T-helper 2 cell treated with Interferon-gamma antibody and Interleukin-4, amounts not matched to agents 5 μg/mL and 100 μg/mL, for 36 hours (primary cell): ENCODE results near the gene CCDC61.

Source experiments
- DNase-seq: peaks from one replicate; pipeline ENCODE4 v3.0.0; 2021; ENCODE audit warnings: low spot score
- H3K27ac Mint-ChIP-seq: one replicate; pipeline ENCODE4 v1.8.0; 2021; ENCODE audit warnings: mild to moderate bottlenecking, mixed read lengths
- H3K27me3 Mint-ChIP-seq: one replicate; pipeline ENCODE4 v1.8.0; 2021; ENCODE audit warnings: low read depth, mixed read lengths
- H3K36me3 Mint-ChIP-seq: one replicate; pipeline ENCODE4 v1.8.0; 2021; ENCODE audit warnings: low read depth, mixed read lengths
- H3K4me1 Mint-ChIP-seq: one replicate; pipeline ENCODE4 v1.8.0; 2021; ENCODE audit warnings: low read depth, mixed read lengths
- H3K4me3 Mint-ChIP-seq: one replicate; pipeline ENCODE4 v1.8.0; 2022; ENCODE audit warnings: mild to moderate bottlenecking, moderate library complexity, mixed read lengths
- H3K9me3 Mint-ChIP-seq: one replicate; pipeline ENCODE4 v1.8.0; 2021; ENCODE audit warnings: mixed read lengths

The CCDC61 gene

GRCh38 chr19:45994998-45995714, at the start of gene CCDC61:
Gene CCDC61 (plus strand): TSS chr19:45995467. CDS start chr19:46003019, 7,552 bp downstream.
- peaks cover 9% of the 10 kb centered on the region for H3K27me3 Mint-ChIP-seq
- H3K27ac Mint-ChIP-seq = no peak within 1 kb of the TSS
- no peak within 1 kb of the TSS for H3K4me3 Mint-ChIP-seq
- peaks cover 10% of the 10 kb centered on the region for H3K36me3 Mint-ChIP-seq
- peaks cover 20% of the 10 kb centered on the region for H3K4me1 Mint-ChIP-seq
- DNase-seq = peak; percentile 94
- H3K9me3 Mint-ChIP-seq = no peaks in the 10 kb centered on the region

- Mint-ChIP-seq H3K36me3 (no peaks in the 10 kb centered on the region), H3K27me3 (peaks cover 11% of the 10 kb centered on the region), H3K4me1 (peaks cover 4% of the 10 kb centered on the region), H3K9me3 (no peaks in the 10 kb centered on the region), H3K4me3 (no peak overlapping the region), H3K27ac (no peak overlapping the region)
- DNase-seq = no peak
These were observed 47.3 kb upstream of the CCDC61 start for GRCh38 chr19:45947926-45948325.

DNA sequence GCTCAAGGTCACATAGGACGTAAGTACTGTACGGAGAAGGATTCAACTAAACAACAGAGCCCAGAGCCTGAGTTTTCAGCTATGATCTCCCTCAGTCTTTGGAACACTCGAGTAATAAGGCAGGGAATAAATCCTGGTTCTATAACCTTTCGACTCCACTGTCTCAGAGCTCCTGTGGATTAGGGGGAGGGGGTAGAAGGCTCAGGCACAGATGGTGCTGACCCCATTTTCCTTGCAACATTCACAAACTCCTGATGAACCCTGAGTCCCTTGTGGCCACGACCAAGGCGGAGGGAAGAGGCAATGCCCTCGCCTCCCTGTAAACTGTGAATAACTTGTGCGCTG, 43.0 kb upstream of the CCDC61 start:
- Mint-ChIP-seq H3K27me3 (peaks cover 10% of the 10 kb centered on the region), H3K4me1 (peaks cover 15% of the 10 kb centered on the region), H3K27ac (no peak overlapping the region), H3K4me3 (peak overlapping the region; percentile 78), H3K36me3 (no peaks in the 10 kb centered on the region), H3K9me3 (peaks cover 4% of the 10 kb centered on the region)
- DNase-seq = no peak

DNA sequence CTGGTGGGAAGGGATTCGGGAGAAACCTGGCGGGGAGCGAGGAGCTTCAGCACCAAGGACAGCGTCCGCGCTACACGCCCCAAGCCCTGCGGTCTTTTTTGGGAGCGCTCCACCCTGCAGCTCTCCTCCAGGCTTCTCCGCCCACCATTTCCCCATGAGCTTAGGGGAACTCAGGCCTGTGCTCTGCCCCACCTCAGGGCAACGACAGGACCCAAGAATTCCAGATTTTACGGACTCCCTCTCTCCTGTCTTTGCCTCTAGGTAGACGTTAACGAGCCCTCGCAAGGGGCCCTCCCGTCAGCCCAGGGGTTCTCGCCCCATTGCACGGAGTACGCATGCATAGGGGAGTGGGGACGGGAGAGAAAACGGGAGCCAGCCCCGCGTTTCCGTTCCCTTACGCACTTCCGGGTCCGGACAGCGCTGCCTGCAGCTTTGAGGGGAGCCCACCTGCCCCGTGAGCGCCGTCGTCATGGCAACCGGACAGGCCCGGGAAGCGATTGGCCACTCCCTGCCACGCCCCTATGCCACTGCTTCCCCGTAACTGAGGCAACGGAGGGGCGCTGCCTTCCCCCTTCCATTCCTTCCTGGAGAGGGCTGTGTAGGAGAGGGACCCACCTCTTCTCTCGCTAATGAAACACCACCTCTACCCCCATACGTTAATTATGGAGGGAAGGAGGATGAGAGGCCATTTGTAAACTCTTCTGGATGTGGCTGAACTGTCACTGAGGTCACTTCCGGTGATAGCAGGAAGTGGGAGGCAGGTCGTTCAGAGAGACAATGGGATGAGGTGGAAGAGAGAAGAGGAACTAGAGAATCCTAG, 42.4 kb upstream of the CCDC61 start:
- peak; percentile 30 for DNase-seq
- Mint-ChIP-seq H3K4me3 (peak overlapping the region; percentile 78), H3K27ac (peak overlapping the region; percentile 70)

DNA sequence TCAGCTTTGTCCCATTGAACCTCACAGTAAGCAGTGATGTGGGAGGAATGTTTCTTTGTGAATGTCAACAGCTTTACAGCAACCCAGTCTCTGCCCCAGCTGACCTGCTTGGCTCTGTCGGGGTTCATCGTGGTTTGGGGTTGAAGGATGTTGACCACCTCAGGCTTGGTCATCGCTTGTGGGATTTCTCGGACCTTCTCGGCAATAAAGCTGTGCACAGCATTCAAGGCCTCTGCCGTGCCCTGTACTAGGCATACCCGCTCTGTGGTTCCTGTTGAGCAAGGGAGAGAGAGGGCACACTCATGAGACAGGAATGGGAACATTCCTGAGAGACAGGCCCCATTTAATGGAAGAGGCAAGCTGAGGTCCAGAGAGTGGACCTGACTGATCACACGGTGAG, 41.6 kb upstream of the CCDC61 start:
- no peak overlapping the region for H3K4me3 Mint-ChIP-seq
- peaks cover 15% of the 10 kb centered on the region for H3K4me1 Mint-ChIP-seq
- H3K9me3 Mint-ChIP-seq = peaks cover 4% of the 10 kb centered on the region
- H3K27ac Mint-ChIP-seq = no peak overlapping the region
- DNase-seq = no peak
- peaks cover 13% of the 10 kb centered on the region for H3K27me3 Mint-ChIP-seq
- no peaks in the 10 kb centered on the region for H3K36me3 Mint-ChIP-seq

More for the DNA sequence above, 42.4 kb upstream of the CCDC61 start:
- Mint-ChIP-seq H3K4me1 (peaks cover 15% of the 10 kb centered on the region), H3K9me3 (peaks cover 4% of the 10 kb centered on the region), H3K36me3 (no peaks in the 10 kb centered on the region), H3K27me3 (peaks cover 10% of the 10 kb centered on the region)

DNA sequence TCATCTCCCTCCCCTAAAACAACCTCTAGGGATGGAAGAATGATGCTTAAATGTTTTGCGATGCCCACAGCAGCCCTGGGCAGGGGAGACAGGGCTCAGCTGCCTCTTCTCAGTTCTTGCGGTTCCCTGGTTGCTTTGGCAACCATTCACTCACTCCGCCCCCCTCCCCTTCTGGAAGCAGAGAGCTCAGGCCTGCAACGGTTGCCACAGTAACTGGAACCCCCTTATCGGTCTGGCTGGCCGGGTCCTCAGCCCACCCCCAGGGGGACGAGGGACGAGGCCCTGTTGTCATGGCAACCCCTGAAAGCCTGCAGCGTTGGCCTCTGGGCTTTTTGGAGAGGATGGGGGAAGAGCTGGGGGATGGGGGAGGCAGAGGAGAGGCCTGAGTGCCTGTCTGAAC, 41.1 kb upstream of the CCDC61 start:
- Mint-ChIP-seq H3K27ac (no peak overlapping the region), H3K36me3 (no peaks in the 10 kb centered on the region), H3K27me3 (peaks cover 17% of the 10 kb centered on the region), H3K4me1 (peaks cover 15% of the 10 kb centered on the region), H3K9me3 (peaks cover 4% of the 10 kb centered on the region), H3K4me3 (no peak overlapping the region)
- DNase-seq = no peak

- DNase-seq = no peak
- H3K9me3 Mint-ChIP-seq = peaks cover 4% of the 10 kb centered on the region
- peaks cover 15% of the 10 kb centered on the region for H3K4me1 Mint-ChIP-seq
- H3K27ac Mint-ChIP-seq = no peak overlapping the region
- H3K36me3 Mint-ChIP-seq = no peaks in the 10 kb centered on the region
- peaks cover 32% of the 10 kb centered on the region for H3K27me3 Mint-ChIP-seq
- H3K4me3 Mint-ChIP-seq = no peak overlapping the region
These were observed 39.2 kb upstream of the CCDC61 start for GRCh38 chr19:45955905-45956608.

- H3K27ac Mint-ChIP-seq = no peak overlapping the region
- peaks cover under 1% of the 10 kb centered on the region for H3K9me3 Mint-ChIP-seq
- H3K4me3 Mint-ChIP-seq = no peak overlapping the region
- no peak for DNase-seq
- H3K36me3 Mint-ChIP-seq = no peaks in the 10 kb centered on the region
- peaks cover 36% of the 10 kb centered on the region for H3K27me3 Mint-ChIP-seq
- peaks cover 8% of the 10 kb centered on the region for H3K4me1 Mint-ChIP-seq
These were observed 36.9 kb upstream of the CCDC61 start for GRCh38 chr19:45958320-45958719.

GRCh38 chr19:45958769-45959516, 36.3 kb upstream of the CCDC61 start:
- H3K27me3 Mint-ChIP-seq = peaks cover 38% of the 10 kb centered on the region
- H3K9me3 Mint-ChIP-seq = no peaks in the 10 kb centered on the region
- H3K4me3 Mint-ChIP-seq = no peak overlapping the region
- H3K4me1 Mint-ChIP-seq = peaks cover 6% of the 10 kb centered on the region
- no peak overlapping the region for H3K27ac Mint-ChIP-seq
- no peak for DNase-seq
- H3K36me3 Mint-ChIP-seq = no peaks in the 10 kb centered on the region

GRCh38 chr19:45959517-45960025, 35.7 kb upstream of the CCDC61 start:
- H3K27ac Mint-ChIP-seq = no peak overlapping the region
- H3K36me3 Mint-ChIP-seq = no peaks in the 10 kb centered on the region
- peaks cover 38% of the 10 kb centered on the region for H3K27me3 Mint-ChIP-seq
- DNase-seq = no peak
- no peak overlapping the region for H3K4me3 Mint-ChIP-seq
- no peaks in the 10 kb centered on the region for H3K9me3 Mint-ChIP-seq
- peaks cover 6% of the 10 kb centered on the region for H3K4me1 Mint-ChIP-seq

GRCh38 chr19:45960595-45961235, 34.6 kb upstream of the CCDC61 start:
- peaks cover 35% of the 10 kb centered on the region for H3K27me3 Mint-ChIP-seq
- DNase-seq = no peak
- no peak overlapping the region for H3K27ac Mint-ChIP-seq
- no peaks in the 10 kb centered on the region for H3K4me1 Mint-ChIP-seq
- no peak overlapping the region for H3K4me3 Mint-ChIP-seq
- no peaks in the 10 kb centered on the region for H3K36me3 Mint-ChIP-seq
- no peaks in the 10 kb centered on the region for H3K9me3 Mint-ChIP-seq

DNA sequence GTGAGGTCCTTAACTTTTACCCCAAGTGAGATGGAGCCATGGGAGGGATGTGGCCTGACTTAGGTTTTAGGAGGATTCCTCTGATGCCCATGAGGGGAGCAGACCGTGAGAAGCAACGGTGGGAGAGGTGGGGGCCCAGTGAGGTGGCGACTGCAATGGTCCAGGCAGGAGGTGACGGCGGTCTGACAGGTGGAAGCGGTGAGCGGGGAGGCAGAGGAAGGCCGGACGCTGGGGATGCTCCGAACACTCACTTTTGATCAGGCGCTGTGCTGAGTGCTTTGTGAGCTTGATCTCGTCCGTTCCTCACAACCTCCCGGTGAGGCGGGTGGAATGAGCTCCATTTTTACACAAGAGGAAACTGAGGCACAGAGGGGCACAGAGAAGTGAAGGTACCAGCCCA, 33.2 kb upstream of the CCDC61 start:
- Mint-ChIP-seq H3K9me3 (no peaks in the 10 kb centered on the region), H3K27ac (no peak overlapping the region), H3K36me3 (no peaks in the 10 kb centered on the region), H3K4me3 (no peak overlapping the region), H3K27me3 (peaks cover 39% of the 10 kb centered on the region), H3K4me1 (no peaks in the 10 kb centered on the region)
- DNase-seq = no peak

DNA sequence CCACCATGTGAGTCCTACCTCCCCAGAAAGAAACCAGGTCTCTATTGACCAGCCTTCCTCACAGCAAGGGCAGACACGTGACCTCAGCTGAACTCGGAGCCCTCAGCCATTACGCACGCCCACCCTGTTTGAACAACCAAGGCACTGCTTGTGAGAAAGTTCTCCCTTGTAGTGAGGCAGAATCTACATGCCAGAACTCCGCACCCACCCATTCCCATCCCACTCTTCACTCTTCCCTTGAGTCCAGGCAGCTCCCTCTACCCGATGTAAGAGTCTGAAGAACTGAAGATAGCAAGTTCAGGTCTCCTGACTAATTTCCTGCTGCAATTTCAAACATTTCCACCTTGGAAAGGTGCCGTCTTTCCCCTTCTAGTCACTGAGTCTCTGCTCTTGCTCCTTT, 28.0 kb upstream of the CCDC61 start:
- no peaks in the 10 kb centered on the region for H3K9me3 Mint-ChIP-seq
- H3K4me3 Mint-ChIP-seq = no peak overlapping the region
- no peak overlapping the region for H3K27ac Mint-ChIP-seq
- peaks cover 52% of the 10 kb centered on the region for H3K27me3 Mint-ChIP-seq
- DNase-seq = no peak
- peaks cover 11% of the 10 kb centered on the region for H3K4me1 Mint-ChIP-seq
- H3K36me3 Mint-ChIP-seq = no peaks in the 10 kb centered on the region
